ENCODE results near the gene MAPK8IP1.
"Not testable (repeated sequence)": the region's sequence is repeated elsewhere in the genome, so short reads cannot be mapped to it uniquely, and the experiment has no call there.

MAPK8IP1 gene

DNA sequence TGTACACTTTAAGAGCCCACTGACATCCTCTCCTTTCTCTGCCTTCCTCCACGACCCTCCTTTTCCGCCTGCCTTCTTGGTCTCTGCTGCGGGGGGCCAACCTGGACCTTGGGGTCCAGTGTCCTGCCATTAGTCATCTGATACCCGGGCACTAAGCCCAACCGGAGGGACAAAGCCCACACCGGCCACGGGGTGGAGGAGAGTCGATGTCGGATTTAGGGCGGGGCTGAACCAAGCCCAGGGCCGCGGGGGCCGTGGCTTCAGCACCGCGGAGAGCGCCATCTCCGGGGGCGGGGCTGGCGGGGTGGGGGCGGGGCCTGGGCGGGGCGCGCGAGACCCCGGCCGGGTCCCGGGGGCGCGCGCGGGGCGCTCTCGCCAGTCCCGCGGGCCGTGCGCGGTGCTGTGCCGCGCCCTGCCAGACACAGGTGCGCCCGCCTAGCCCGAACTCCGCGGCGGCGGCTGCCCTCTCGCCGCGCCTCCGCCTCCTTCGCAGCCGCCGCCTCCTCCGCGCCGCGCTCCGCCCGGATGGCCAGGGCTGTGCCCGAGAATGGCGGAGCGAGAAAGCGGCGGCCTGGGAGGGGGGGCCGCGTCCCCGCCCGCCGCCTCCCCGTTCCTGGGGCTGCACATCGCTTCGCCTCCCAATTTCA is at the start of gene MAPK8IP1:
Gene MAPK8IP1 (plus strand): TSS at position 378 of the 647 bp plus-strand sequence. CDS start 170 bp downstream, at position 548.
- no peak for DNase-seq (ENCODE audit: low read depth in 2 of 2)

DNA sequence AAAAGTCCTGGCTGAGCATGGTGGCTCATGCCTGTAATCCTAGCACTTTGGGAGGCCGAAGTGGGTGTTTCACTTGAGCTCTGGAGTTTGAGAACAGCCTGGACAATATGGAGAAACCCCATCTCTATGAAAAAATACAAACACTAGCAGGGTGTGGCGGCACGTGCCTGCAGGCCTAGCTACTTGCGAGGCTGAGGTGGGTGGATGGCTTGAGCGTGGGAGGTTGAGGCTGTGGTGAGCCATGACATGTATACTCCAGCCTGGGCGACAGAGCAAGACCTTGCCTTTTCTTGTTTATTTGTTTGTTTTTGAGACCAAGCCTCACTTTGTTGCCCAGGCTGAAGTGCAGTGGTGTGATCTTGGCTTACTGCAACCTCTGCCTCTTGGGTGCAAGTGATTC is 46.2 kb upstream of the MAPK8IP1 start:
- DNase-seq (ENCODE audit: low read depth in 2 of 2), result no peak

- not testable (repeated sequence) for DNase-seq (ENCODE audit: low read depth in 2 of 2)
Observed at GRCh38 chr11:45840251-45840650, 45.2 kb upstream of the MAPK8IP1 start.

DNA sequence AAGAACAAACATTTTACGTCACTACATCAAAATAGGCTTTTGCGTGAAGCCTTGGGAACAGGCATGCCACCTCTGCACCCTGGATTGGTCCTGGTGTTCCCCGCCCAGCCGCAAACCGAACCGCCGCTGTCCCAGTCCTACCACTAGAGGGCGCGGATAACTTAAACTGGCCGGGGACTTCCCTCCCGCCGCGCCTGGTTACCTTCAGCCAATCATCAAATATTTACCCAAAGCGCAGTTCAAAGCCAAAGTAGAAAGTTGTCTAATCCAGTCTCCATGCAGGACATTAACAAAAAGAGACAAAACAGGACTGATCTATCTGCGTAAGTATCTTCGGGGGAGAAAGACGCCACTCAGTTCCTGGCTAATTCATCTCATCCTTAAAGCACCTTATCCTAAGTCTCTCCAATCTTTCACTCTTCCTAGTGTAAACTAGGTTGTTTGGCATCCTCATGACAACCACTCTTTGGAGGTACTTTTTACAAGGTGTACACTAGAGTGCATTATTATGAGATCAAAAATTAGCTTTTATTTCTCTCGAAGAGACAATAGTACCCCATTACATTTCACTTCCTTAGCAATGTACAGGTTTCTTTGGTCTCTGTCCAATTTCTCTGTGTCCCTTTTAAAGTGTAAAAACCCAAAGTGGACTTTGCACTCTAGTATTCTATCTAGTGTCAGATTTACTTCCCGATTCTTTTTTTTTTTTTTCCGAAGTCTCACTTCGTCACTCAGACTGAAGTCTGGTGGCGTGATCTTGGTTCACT is 42.1 kb upstream of the MAPK8IP1 start:
- peak in 1 of 2 experiments; percentile 48 for DNase-seq (ENCODE audit: low read depth in 2 of 2)

DNA sequence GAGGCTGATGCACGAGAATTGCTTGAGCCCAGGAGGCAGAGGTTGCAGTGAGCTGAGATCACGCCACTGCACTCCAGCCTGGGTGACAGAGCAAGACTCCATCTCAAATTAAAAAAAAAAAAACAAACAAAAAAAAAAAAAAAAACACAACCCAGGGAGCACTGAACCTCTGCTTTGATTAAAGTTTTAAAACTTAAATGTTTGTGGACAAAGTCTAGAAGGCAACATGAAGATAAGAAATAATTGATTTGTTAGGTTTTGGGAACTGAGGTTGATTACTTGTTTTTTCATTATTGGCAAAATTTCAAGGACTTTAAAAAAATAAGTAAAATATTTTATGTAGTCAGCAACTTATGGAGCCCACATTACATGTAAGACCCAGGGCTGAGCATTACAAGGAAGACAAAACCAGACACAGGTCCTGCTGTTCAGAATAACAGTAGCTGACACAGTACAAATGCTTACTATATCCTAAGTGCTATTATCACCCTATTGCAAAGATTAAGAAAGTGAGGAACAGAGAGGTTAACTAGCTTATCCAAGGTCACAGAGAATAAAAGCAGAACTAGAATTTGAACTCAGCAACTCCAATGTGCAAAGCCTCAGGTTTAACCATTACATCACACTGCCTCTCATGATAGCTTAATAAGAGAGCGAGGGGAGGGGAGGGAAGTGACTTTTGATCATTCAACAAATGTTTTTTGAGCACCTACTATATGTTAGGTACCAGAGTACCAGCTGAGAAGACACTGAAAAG is 40.5 kb upstream of the MAPK8IP1 start:
- DNase-seq (ENCODE audit: low read depth in 2 of 2), result no peak

GRCh38 chr11:45846174-45846675 is 39.2 kb upstream of the MAPK8IP1 start:
- no peak for DNase-seq (ENCODE audit: low read depth in 2 of 2)

DNA sequence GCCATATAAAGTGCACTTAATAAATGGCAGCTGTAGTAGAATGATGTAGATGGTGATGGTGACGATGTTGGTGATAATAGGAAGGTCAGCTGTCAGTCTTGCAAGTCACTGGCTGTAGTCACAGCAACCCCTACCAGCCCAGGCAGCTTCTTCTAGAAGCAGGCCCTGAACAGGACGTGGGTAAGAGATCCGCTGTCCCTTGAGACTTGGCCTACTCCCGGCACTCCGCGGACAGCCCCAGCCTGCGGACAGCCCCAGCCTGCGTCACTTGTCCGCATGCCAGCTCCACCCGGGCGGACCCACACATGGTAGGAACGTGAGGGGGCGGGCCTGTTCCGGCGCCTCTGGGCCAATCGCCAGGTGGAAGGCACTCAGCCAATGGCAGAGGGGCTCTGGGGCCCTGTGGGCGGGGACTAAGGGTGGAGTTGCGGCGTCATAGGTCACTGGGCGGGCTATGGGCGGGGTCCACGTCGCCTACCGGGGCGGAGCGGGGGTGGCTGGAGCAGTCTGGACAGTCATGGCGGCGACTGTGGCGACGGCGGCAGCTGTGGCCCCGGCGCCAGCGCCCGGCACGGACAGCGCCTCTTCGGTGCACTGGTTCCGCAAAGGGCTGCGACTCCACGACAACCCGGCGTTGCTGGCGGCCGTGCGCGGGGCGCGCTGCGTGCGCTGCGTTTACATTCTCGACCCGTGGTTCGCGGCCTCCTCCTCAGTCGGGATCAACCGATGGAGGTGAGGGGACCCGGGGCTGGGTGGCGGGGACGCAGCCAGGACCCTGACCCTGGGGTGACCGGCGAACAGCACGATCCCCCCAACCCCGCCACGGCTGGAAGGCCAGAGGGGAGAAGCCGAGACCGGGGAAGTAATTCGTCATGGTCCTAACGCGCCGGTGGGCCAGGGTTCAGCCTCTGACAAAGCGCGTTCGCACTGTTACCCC is 38.2 kb upstream of the MAPK8IP1 start, which contains the start of gene CRY2:
Gene CRY2 (plus strand): TSS at position 502 of the 937 bp plus-strand sequence. CDS start 16 bp downstream, at position 518.
- DNase-seq (ENCODE audit: low read depth in 2 of 2), result peak; percentile 92

DNA sequence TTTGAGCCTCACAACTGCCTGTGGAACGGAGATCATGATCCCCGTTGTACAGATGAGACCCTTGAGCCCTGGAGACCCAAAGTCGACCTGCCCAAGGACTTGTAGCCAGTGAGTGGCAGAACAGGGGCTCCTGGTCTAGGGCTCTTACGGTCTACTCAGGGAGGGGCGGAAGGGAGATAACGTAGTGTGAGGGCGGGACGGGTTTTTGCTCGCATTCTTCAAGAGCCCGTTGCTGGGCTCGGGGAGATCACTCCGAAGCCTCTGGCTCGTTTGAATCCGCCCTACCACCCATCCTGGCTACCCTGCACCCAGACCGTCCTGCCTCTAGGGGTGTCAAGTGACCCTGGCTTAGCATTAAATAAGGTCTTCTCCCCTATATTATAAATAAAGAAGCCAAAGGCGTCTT is 37.5 kb upstream of the MAPK8IP1 start:
- DNase-seq (ENCODE audit: low read depth in 2 of 2), result no peak

GRCh38 chr11:45848654-45849081 is 36.8 kb upstream of the MAPK8IP1 start:
- no peak for DNase-seq (ENCODE audit: low read depth in 2 of 2)

DNA sequence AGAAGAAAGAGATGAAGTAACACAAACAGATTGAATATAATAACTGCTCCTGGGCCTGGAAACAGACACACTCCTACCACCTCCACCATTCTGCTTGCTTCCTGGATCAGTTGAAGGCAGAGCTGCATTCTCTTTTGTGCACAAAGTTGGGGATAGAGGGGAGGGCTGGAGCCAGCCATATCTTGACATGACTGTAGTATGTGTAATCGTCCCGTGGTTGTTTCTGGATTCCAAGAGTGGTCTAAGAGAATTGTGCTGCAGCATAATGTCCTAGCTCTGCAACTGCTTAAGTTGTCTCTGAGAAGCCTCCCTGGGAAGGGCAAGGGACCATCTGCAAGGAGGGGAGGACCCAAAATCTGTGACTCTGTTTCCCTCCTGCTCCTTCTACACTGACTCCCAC is 35.0 kb upstream of the MAPK8IP1 start:
- DNase-seq (ENCODE audit: low read depth in 2 of 2), result no peak

DNA sequence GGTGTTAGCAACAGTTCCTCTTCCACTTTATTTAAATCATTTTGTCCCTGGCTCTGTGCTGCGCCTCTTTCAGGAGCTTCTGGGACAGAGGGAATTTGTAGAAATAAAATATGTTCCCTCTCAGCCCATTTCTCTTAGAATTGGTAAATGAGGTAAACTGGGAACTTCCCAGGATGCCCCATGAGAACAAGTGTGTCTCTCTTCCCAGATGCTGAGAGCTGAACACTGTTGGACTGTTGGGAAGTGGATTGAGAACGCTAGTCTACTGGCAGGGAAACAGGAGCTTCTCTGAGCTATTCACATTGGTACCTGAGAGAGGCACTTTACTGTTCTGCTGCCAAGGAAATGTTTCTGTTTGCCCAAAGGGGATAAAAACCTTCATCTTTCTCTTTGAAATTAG is 34.2 kb upstream of the MAPK8IP1 start:
- DNase-seq (ENCODE audit: low read depth in 2 of 2), result no peak

DNA sequence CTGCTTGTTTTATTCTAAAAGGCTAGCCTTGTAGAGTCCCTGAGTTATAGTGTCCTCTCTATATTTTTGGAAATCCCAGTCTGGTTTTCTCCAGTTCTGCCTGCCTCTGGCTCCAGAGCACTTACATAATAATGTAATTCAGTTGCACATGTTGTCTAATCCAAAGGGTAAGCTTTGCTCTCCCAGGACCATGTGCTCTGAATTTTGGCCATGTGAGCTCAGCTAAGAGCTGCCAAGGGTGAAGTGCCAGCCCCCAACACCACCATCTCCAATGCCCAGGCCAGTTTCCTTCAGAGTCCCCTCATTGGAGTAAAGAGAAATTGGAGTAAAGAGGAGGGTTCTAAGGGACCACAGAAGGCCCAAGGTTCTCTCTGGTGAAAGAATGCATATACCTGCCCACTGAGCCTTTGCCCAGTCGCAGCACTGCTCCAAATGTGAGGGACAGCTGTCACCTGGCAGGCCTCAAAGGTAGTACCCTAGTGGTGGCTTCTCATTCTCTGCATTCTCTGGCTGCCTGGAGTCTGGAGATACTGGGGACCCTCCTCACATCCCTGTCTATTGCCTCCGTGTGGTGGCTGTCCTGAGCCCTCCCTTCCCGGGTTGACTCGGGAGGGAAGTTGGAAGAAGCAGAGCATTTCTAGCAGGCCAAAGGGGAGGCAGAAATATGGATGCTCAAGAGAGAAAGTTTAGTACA is 33.3 kb upstream of the MAPK8IP1 start:
- no peak for DNase-seq (ENCODE audit: low read depth in 2 of 2)

GRCh38 chr11:45852712-45853101 is 32.7 kb upstream of the MAPK8IP1 start:
- no peak for DNase-seq (ENCODE audit: low read depth in 2 of 2)

- no peak for DNase-seq (ENCODE audit: low read depth in 2 of 2)
Observed at GRCh38 chr11:45853332-45854219, 31.9 kb upstream of the MAPK8IP1 start.

GRCh38 chr11:45855308-45855707 is 30.1 kb upstream of the MAPK8IP1 start:
- DNase-seq (ENCODE audit: low read depth in 2 of 2), result no peak

GRCh38 chr11:45856044-45856468 is 29.4 kb upstream of the MAPK8IP1 start:
- DNase-seq (ENCODE audit: low read depth in 2 of 2), result peak in 1 of 2 experiments; percentile 39

GRCh38 chr11:45857961-45858474 is 27.4 kb upstream of the MAPK8IP1 start:
- DNase-seq (ENCODE audit: low read depth in 2 of 2), result peak; percentile 79

DNA sequence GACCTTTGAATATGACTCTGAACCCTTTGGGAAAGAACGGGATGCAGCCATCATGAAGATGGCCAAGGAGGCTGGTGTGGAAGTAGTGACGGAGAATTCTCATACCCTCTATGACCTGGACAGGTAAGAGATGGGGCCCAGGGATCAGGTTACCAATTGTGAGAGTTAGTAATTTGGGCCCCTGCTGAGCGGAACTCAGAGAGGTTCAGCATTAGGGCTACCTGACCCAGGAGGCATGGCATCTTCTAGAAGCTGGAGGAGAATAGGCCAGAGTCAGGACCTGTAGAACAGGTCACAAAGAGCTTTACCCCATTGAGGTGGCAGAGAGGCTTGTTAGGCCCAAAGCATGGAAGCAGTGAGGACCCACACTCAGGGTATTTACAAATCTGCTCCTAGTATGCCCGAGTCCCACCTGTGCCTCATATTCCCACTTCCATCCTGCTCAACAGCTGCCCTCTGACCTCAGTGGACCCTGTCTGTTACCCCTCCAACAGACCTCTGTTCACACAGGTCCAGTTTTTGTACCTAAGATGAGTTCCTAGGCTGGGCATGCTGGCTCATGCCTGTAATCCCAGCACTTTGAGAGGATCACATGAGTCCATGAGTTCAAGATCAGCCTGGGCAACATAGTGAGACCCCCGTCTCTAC is 26.6 kb upstream of the MAPK8IP1 start:
- DNase-seq (ENCODE audit: low read depth in 2 of 2), result no peak
